ENCODE results near the gene PIK3R6.
A peak's percentile ranks its signal among the peaks of the same experiment; 100 is the strongest.

PIK3R6 gene

GRCh38 chr17:8893621-8894201 is 26.2 kb upstream of the PIK3R6 start:
- DNase-seq (ENCODE audit: low spot score): peak; percentile 55

GRCh38 chr17:8893059-8893458 is 25.6 kb upstream of the PIK3R6 start:
- DNase-seq (ENCODE audit: low spot score): no peak

- no peak for DNase-seq (ENCODE audit: low spot score)
Measured at GRCh38 chr17:8892338-8892690, 24.8 kb upstream of the PIK3R6 start.

GRCh38 chr17:8890671-8891070 is 23.2 kb upstream of the PIK3R6 start:
- DNase-seq (ENCODE audit: low spot score): no peak

- DNase-seq (ENCODE audit: low spot score): no peak
Measured at GRCh38 chr17:8889458-8890210, 22.2 kb upstream of the PIK3R6 start.

GRCh38 chr17:8888704-8889302 is 21.3 kb upstream of the PIK3R6 start:
- no peak for DNase-seq (ENCODE audit: low spot score)

- DNase-seq (ENCODE audit: low spot score): no peak
Measured at GRCh38 chr17:8887834-8888703, 20.6 kb upstream of the PIK3R6 start.

- DNase-seq (ENCODE audit: low spot score): peak; percentile 65
Measured at GRCh38 chr17:8887301-8887700, 19.8 kb upstream of the PIK3R6 start.

GRCh38 chr17:8885967-8886684 is 18.7 kb upstream of the PIK3R6 start:
- DNase-seq (ENCODE audit: low spot score): peak; percentile 61

GRCh38 chr17:8885163-8885966 is 17.9 kb upstream of the PIK3R6 start:
- DNase-seq (ENCODE audit: low spot score): peak; percentile 26

GRCh38 chr17:8884336-8884990 is 17.0 kb upstream of the PIK3R6 start:
- no peak for DNase-seq (ENCODE audit: low spot score)

GRCh38 chr17:8883353-8883752 is 15.9 kb upstream of the PIK3R6 start:
- no peak for DNase-seq (ENCODE audit: low spot score)

GRCh38 chr17:8881606-8882005 is 14.1 kb upstream of the PIK3R6 start:
- DNase-seq (ENCODE audit: low spot score): no peak

GRCh38 chr17:8880466-8880865 is 13.0 kb upstream of the PIK3R6 start:
- DNase-seq (ENCODE audit: low spot score): no peak

- DNase-seq (ENCODE audit: low spot score): no peak
Measured at GRCh38 chr17:8879410-8879809, 11.9 kb upstream of the PIK3R6 start.

- DNase-seq (ENCODE audit: low spot score): no peak
Measured at GRCh38 chr17:8877984-8878383, 10.5 kb upstream of the PIK3R6 start.

GRCh38 chr17:8875957-8876356 is 8.5 kb upstream of the PIK3R6 start:
- DNase-seq (ENCODE audit: low spot score): no peak

- DNase-seq (ENCODE audit: low spot score): no peak
Measured at GRCh38 chr17:8875436-8875835, 8.0 kb upstream of the PIK3R6 start.

- no peak for DNase-seq (ENCODE audit: low spot score)
Measured at GRCh38 chr17:8873801-8874715, 6.6 kb upstream of the PIK3R6 start.

Measured in left forelimb (tissue), 1 donor.